GM04504 (cell line): ENCODE measurements around the gene AGGF1.
A peak's percentile ranks its signal among the peaks of the same experiment; 100 is the strongest.
"Not testable (repeated sequence)": the region's sequence is repeated elsewhere in the genome, so short reads cannot be mapped to it uniquely, and the experiment has no call there.

Source experiments
- DNase-seq: peaks from one replicate; pipeline ENCODE4 v3.0.0-alpha.2; 2012; ENCODE audit warnings: low read depth

The AGGF1 gene

GRCh38 chr5:77028631-77029375 is 1.4 kb upstream of the AGGF1 start:
- DNase-seq: no peak

GRCh38 chr5:77029376-77029885 is 773 bp upstream of the AGGF1 start:
- DNase-seq: no peak

- no peak for DNase-seq
These were observed 1.7 kb downstream of the AGGF1 start for GRCh38 chr5:77031891-77032290.

- DNase-seq: no peak
These were observed 2.4 kb downstream of the AGGF1 start for GRCh38 chr5:77032635-77033034.

- no peak for DNase-seq
These were observed 3.1 kb downstream of the AGGF1 start for GRCh38 chr5:77033338-77033737.

GRCh38 chr5:77035950-77036349 is 5.7 kb downstream of the AGGF1 start:
- DNase-seq: no peak

GRCh38 chr5:77046416-77047073 is 16.3 kb downstream of the AGGF1 start:
- no peak for DNase-seq

GRCh38 chr5:77064040-77064439 is 33.8 kb downstream of the AGGF1 start:
- DNase-seq: no peak

GRCh38 chr5:77065256-77065655 is 35.1 kb downstream of the AGGF1 start:
- DNase-seq: no peak

- no peak for DNase-seq
These were observed 36.0 kb downstream of the AGGF1 start for GRCh38 chr5:77066184-77066583.

GRCh38 chr5:77066823-77067442 is 36.7 kb downstream of the AGGF1 start:
- DNase-seq: peak; percentile 56

- no peak for DNase-seq
These were observed 43.5 kb downstream of the AGGF1 start for GRCh38 chr5:77073667-77074066.

GRCh38 chr5:77074745-77075144 is 44.5 kb downstream of the AGGF1 start:
- DNase-seq: no peak

- DNase-seq: peak; percentile 32
These were observed 47.0 kb downstream of the AGGF1 start for GRCh38 chr5:77076961-77077828.

GRCh38 chr5:77077829-77078176 is 47.6 kb downstream of the AGGF1 start:
- DNase-seq: no peak

GRCh38 chr5:77080479-77080878 is 50.3 kb downstream of the AGGF1 start:
- not testable (repeated sequence) for DNase-seq

- DNase-seq: no peak
These were observed 50.7 kb downstream of the AGGF1 start for GRCh38 chr5:77080905-77081304.

GRCh38 chr5:77082280-77082679 is 52.1 kb downstream of the AGGF1 start:
- DNase-seq: no peak

GRCh38 chr5:77083088-77083487 is 52.9 kb downstream of the AGGF1 start:
- DNase-seq: no peak

GRCh38 chr5:77086368-77086688 is 56.1 kb downstream of the AGGF1 start:
- DNase-seq: no peak

GRCh38 chr5:77086689-77087483 is 56.7 kb downstream of the AGGF1 start, which contains the start of gene ZBED3:
ZBED3 (minus strand) TSS chr5:77087285; CDS start chr5:77077878, 9,407 bp downstream.
- DNase-seq: peak; percentile 47
